HEK293 (cell line): ENCODE data around the gene DAG1.

Experiments used
- KLF1 ChIP-seq: fragments of 450-650 bp; formaldehyde crosslinking; IDR thresholded peaks from 2 replicates; pipeline ENCODE4 v1.5.1; 2016; ENCODE audit warnings: missing biosample characterization, missing genetic modification characterization
- RBAK ChIP-seq: fragments of 450-650 bp; formaldehyde crosslinking; IDR thresholded peaks from 2 replicates; pipeline ENCODE4 v1.5.1; 2016; ENCODE audit warnings: missing biosample characterization, missing genetic modification characterization
- TRIM28 ChIP-seq: IDR thresholded peaks from 2 replicates; pipeline ENCODE4 v1.6.1; 2011; ENCODE audit warnings: low read length, control low read depth, borderline replicate concordance
- ZBTB1 ChIP-seq: fragments of 450-650 bp; formaldehyde crosslinking; IDR thresholded peaks from 2 replicates; pipeline ENCODE4 v1.5.1; 2016; ENCODE audit warnings: missing biosample characterization, missing genetic modification characterization
- ZBTB17 ChIP-seq: fragments of 450-650 bp; formaldehyde crosslinking; IDR thresholded peaks from 2 replicates; pipeline ENCODE4 v1.5.1; 2016; ENCODE audit warnings: missing biosample characterization, missing genetic modification characterization
- ZBTB7A ChIP-seq: fragments of 450-650 bp; formaldehyde crosslinking; IDR thresholded peaks from 2 replicates; pipeline ENCODE4 v1.5.1; 2016; ENCODE audit warnings: low read depth, missing biosample characterization, missing genetic modification characterization
- ZNF548 ChIP-seq: fragments of 450-650 bp; formaldehyde crosslinking; IDR thresholded peaks from 2 replicates; pipeline ENCODE4 v1.5.1; 2016; ENCODE audit warnings: missing biosample characterization, missing genetic modification characterization
- TF ChIP-seq, protein P1 (sequence below): fragments of 450-650 bp; formaldehyde crosslinking; IDR thresholded peaks from 2 replicates; pipeline ENCODE4 v1.5.1; 2016; ENCODE audit warnings: missing biosample characterization, missing genetic modification characterization

DNA sequence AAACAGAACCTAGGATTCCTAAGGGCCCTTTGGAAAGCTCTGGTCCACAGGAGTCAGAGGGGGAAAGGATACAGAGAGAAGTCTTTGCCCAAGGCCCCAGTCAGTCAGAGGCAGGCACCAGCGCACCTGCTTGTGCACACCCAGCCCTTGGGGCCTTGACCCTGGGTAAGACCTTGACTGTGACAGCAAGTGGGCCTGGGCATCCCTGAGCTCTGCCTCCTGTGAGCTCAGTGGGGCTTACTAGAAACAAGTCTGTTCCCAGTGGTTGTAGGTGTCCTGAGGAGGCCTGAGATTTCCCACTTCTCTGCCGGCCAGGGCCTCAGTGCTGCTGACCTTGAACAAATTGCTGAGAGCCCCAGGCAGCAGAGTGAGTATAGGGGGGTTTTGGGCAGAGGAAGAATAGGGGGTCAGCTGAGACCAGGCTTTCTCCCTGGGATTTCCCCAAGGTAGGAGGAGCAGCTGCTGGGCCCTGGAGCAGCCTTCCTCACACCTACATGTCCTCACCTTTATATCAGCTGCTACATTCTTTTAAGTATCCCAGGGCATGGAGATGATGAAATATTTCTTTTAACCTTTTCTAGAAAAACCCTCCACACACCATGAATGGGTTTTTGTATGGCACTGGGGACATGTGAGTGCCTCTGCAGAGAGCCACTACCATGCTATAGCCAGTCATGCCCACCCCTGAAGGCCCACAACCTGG is 9.7 kb upstream of the DAG1 start:
- TF ChIP-seq, protein P1, sequence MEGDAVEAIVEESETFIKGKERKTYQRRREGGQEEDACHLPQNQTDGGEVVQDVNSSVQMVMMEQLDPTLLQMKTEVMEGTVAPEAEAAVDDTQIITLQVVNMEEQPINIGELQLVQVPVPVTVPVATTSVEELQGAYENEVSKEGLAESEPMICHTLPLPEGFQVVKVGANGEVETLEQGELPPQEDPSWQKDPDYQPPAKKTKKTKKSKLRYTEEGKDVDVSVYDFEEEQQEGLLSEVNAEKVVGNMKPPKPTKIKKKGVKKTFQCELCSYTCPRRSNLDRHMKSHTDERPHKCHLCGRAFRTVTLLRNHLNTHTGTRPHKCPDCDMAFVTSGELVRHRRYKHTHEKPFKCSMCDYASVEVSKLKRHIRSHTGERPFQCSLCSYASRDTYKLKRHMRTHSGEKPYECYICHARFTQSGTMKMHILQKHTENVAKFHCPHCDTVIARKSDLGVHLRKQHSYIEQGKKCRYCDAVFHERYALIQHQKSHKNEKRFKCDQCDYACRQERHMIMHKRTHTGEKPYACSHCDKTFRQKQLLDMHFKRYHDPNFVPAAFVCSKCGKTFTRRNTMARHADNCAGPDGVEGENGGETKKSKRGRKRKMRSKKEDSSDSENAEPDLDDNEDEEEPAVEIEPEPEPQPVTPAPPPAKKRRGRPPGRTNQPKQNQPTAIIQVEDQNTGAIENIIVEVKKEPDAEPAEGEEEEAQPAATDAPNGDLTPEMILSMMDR (tag by site-specific recombination): no peak
- TF ChIP-seq ZBTB17: no peak
- TF ChIP-seq KLF1 (tag by site-specific recombination): no peak
- TF ChIP-seq ZBTB7A (tag by site-specific recombination): no peak
- no peak for TF ChIP-seq ZNF548 (tag by site-specific recombination)
- no peak for TF ChIP-seq TRIM28
- TF ChIP-seq ZBTB1 (tag by site-specific recombination): no peak
- TF ChIP-seq RBAK (tag by site-specific recombination): no peak
